K562 (cell line): ENCODE data around the gene ZNF385C. TPM values are rescaled to one million over a fixed set of nuclear protein-coding genes. Genes with fewer than 3 reads are reported as not detected.

ENCODE experiments used
- ATAC-seq: fragments of 200-7000 bp; cut with Tn5 transposase; 3 replicates; pipeline ENCODE4 v1.9.1; 2020; ENCODE audit warnings: moderate library complexity
- BruUV-seq: library from RNA; stranded (reverse); fragments of 400-500 nt; replicated peaks from 2 replicates; lab custom pipeline; 2021; lab: Mats Ljungman, UMichigan
- CTCF ChIA-PET: fragments of 300-600 bp; formaldehyde crosslinking; extraction: SDS; loops from one replicate; lab custom pipeline; 2021; ENCODE audit warnings: low intra/inter-chr PET ratio; lab: Yijun Ruan, JAX
- POLR2A ChIA-PET: fragments of 300-600, 350-650 bp; sonication (Branson Sonifier 250); formaldehyde crosslinking; extraction: SDS; loops from one replicate; lab custom pipeline; 2021; ENCODE audit warnings: antibody characterized with exemption, inconsistent platforms; lab: Yijun Ruan, JAX
- DNase-seq, 4 experiments: peaks; one replicate each; pipeline versions ENCODE4 v3.0.0 to v3.0.0-alpha.2; 2011 to 2018; ENCODE audit warnings: low spot score in 3 of 4, mixed read lengths in 3 of 4; ENCODE audit errors: extremely low read depth in 1 of 4
- FAIRE-seq: peaks from 2 replicates; lab custom pipeline; 2011; peaks lifted over from hg19 to GRCh38; lab: Jason Lieb, UNC
- H2AFZ ChIP-seq: 2 replicates; pipeline ENCODE4 v1.6.0; 2011; ENCODE audit warnings: low read depth, low read length, control low read depth, inconsistent platforms
- H3K27ac ChIP-seq: fragments of 200-600 bp; 3 replicates; pipeline ENCODE4 v1.8.0; 2011; ENCODE audit warnings: low read depth, mild to moderate bottlenecking, control low read depth, inconsistent platforms, low read length, moderate library complexity, mixed read lengths; ENCODE audit errors: extremely low read depth
- H3K27me3 ChIP-seq, 2 experiments: fragments of 300-600 bp in 1 of 2; 2 replicates in 1 of 2; 3 replicates in 1 of 2; pipeline versions ENCODE4 v1.6.0 to v1.8.0; 2011; ENCODE audit warnings: inconsistent platforms in 2 of 2, low read length in 2 of 2, mild to moderate bottlenecking in 1 of 2, mixed read lengths in 1 of 2, moderate library complexity in 1 of 2; ENCODE audit not compliant: control insufficient read depth in 2 of 2, insufficient read depth in 2 of 2
- H3K36me3 ChIP-seq: fragments of 300-600 bp; 3 replicates; pipeline ENCODE4 v1.8.0; 2011; ENCODE audit warnings: mild to moderate bottlenecking, low read length, inconsistent platforms; ENCODE audit not compliant: control insufficient read depth, insufficient read depth
- H3K4me1 ChIP-seq, 2 experiments: fragments of 200-600 bp in 1 of 2; replicated peaks in 1 of 2; 2 replicates in 1 of 2; 3 replicates in 1 of 2; pipeline versions ENCODE4 v1.5.1 to v1.8.0; 2011; ENCODE audit warnings: inconsistent platforms in 2 of 2, low read length in 2 of 2, mild to moderate bottlenecking in 1 of 2, mixed read lengths in 1 of 2, moderate library complexity in 1 of 2; ENCODE audit not compliant: control insufficient read depth in 2 of 2, insufficient read depth in 2 of 2
- H3K4me2 ChIP-seq: 2 replicates; pipeline ENCODE4 v1.6.1; 2011; ENCODE audit warnings: low read length, control low read depth, inconsistent platforms, mixed read lengths; ENCODE audit not compliant: insufficient read depth
- H3K4me3 ChIP-seq: fragments of 200-600 bp; sonication (generic), shearing (Covaris generic); 2 replicates; pipeline ENCODE4 v1.5.1; 2016; ENCODE audit warnings: control low read depth, inconsistent platforms
- H3K79me2 ChIP-seq: fragments of 200-600 bp; 3 replicates; pipeline ENCODE4 v1.8.0; 2011; ENCODE audit warnings: low read length, inconsistent platforms; ENCODE audit not compliant: control insufficient read depth, insufficient read depth
- H3K9ac ChIP-seq, 2 experiments: 2 replicates each; pipeline versions ENCODE4 v1.6.0 to v1.6.1; 2011; ENCODE audit warnings: low read depth in 2 of 2, low read length in 2 of 2, control low read depth in 1 of 2, inconsistent platforms in 1 of 2, mild to moderate bottlenecking in 1 of 2, mixed read lengths in 1 of 2; ENCODE audit not compliant: insufficient read depth in 1 of 2
- H3K9me1 ChIP-seq: one replicate; pipeline ENCODE4 v1.6.0; 2011; ENCODE audit warnings: inconsistent platforms, mild to moderate bottlenecking, low read length, moderate library complexity; ENCODE audit not compliant: control insufficient read depth, insufficient read depth
- H3K9me3 ChIP-seq: replicated peaks from 2 replicates; pipeline ENCODE4 v1.5.1; 2011; ENCODE audit warnings: low read depth, low read length, inconsistent platforms; ENCODE audit not compliant: control insufficient read depth, insufficient read depth
- H4K20me1 ChIP-seq: replicated peaks from 2 replicates; pipeline ENCODE4 v1.6.1; 2011; ENCODE audit warnings: low read length, inconsistent platforms, mixed read lengths; ENCODE audit not compliant: control insufficient read depth, insufficient read depth
- ZNF232 ChIP-seq: sonication (generic); formaldehyde crosslinking; IDR thresholded peaks from 2 replicates; pipeline ENCODE4 v1.8.0; 2022; ENCODE audit warnings: mild to moderate bottlenecking, missing genetic modification reagents
- ZNF384 ChIP-seq: IDR thresholded peaks from 2 replicates; pipeline ENCODE4 v1.6.1; 2012; ENCODE audit warnings: low read depth, low read length, improper control_type of control experiment
- WGBS: fragments of 100-300 bp; shearing (Covaris generic); methylation state at CpG from one replicate; pipeline ENCODE4 v1.1.6; 2016; ENCODE audit warnings: low coverage, mixed read lengths; ENCODE audit not compliant: insufficient coverage; ENCODE audit errors: missing lambda C conversion rate; 5-methylcytosine and 5-hydroxymethylcytosine counted together
- in situ Hi-C: fragments of 300-500 bp; cut with MboI; formaldehyde crosslinking; loops from 4 replicates; pipeline ENCODE4 v1.15.0; 2018; ENCODE audit warnings: inconsistent platforms, mixed read lengths
- intact Hi-C: fragments of 100-400 bp; cut with micrococcal nuclease; formaldehyde crosslinking; loops from 2 replicates; pipeline ENCODE4 v1.14.2; 2022
- polyA plus RNA-seq, 8 experiments: library from polyadenylated mRNA; depleted of rRNA in 4 of 8; stranded (reverse) in 5 of 8; unstranded in 3 of 8; fragments of >200 nt; fragmentation: Nextera tagmentation in 2 of 8; fragmentation: Illumina TruSeq in 1 of 8; extraction: Ambion mirVana in 2 of 8; extraction: Trizol in 1 of 8; gene quantifications; 2 replicates each; pipeline versions ENCODE4 v1.2.1 to v1.2.3, GENCODE V29; 2011 to 2014; ENCODE audit warnings: inconsistent platforms in 1 of 8, missing spikeins in 1 of 8
- total RNA-seq, 7 experiments: library from RNA; depleted of rRNA in 6 of 7; stranded (reverse); fragments of >200 nt in 6 of 7; fragmentation: Illumina TruSeq in 2 of 7; extraction: Trizol in 2 of 7; gene quantifications; 2 replicates each; pipeline versions ENCODE4 v1.2.1 to v1.2.3, GENCODE V29; 2011 to 2021; ENCODE audit warnings: low replicate concordance in 1 of 7
- TF ChIP-seq, protein P1 (sequence below), 3 experiments: IDR thresholded peaks in 2 of 3; conservative IDR thresholded peaks in 1 of 3; 2 replicates each; pipeline ENCODE4 v1.5.1; 2011 to 2012; ENCODE audit warnings: low read length in 3 of 3, mild to moderate bottlenecking in 3 of 3, control low read depth in 2 of 3, improper control_type of control experiment in 1 of 3, inconsistent platforms in 1 of 3, low read depth in 1 of 3, mixed read lengths in 1 of 3, moderate library complexity in 1 of 3; ENCODE audit not compliant: insufficient read depth in 2 of 3

Gene ZNF385C
- total and polyA plus RNA-seq, 9 of the 15 experiments (the other 6 are each of a cell fraction or from before 2014, with no cell fraction given), result 0.03 to 0.35 (median 0.18) TPM; not detected in 1

DNA sequence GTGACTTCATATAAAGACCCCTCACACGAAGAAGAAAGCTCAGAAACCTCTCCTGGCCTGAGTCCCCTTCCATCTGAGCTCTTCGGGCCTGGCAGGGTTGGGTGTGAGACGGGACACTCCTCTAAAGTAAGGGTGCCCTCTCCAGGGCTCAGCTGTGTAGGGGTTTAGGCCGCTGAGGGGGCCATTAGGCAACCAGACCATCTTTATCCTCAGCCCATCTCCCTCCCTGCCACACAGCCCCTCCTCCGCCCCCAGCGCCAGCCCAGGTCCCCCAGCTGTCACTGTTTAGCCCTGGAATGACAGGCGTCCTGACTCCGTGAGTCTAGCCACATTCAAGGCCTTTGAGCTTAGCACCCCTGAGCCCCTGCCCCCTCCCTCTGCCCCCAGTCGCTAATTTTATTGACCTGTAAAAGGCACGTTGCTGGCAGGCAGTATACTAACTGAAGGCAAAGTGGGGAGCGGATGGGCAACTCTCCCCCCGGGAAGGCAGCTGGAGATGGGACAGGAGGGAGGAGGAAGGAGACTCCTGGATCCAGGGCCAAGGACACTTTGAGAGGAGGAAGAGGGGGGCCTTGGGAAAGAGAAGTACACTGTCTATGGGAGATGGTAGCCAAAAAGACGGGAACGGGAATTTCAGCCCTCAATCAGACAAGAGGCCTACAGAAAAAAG, 592 bp upstream of the ZNF385C start (continued):
- TF ChIP-seq, protein P1, sequence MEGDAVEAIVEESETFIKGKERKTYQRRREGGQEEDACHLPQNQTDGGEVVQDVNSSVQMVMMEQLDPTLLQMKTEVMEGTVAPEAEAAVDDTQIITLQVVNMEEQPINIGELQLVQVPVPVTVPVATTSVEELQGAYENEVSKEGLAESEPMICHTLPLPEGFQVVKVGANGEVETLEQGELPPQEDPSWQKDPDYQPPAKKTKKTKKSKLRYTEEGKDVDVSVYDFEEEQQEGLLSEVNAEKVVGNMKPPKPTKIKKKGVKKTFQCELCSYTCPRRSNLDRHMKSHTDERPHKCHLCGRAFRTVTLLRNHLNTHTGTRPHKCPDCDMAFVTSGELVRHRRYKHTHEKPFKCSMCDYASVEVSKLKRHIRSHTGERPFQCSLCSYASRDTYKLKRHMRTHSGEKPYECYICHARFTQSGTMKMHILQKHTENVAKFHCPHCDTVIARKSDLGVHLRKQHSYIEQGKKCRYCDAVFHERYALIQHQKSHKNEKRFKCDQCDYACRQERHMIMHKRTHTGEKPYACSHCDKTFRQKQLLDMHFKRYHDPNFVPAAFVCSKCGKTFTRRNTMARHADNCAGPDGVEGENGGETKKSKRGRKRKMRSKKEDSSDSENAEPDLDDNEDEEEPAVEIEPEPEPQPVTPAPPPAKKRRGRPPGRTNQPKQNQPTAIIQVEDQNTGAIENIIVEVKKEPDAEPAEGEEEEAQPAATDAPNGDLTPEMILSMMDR (IDR thresholded peaks at IDR 0.05 in 2 of 3, conservative IDR thresholded peaks at IDR 0.05 in 1 of 3; ENCODE audit: insufficient read depth in 2 of 3, low read depth in 1 of 3, low read length in 3 of 3), result peak in 1 of 3 experiments; percentile 30; a peak in 1 of 6 replicates

DNA sequence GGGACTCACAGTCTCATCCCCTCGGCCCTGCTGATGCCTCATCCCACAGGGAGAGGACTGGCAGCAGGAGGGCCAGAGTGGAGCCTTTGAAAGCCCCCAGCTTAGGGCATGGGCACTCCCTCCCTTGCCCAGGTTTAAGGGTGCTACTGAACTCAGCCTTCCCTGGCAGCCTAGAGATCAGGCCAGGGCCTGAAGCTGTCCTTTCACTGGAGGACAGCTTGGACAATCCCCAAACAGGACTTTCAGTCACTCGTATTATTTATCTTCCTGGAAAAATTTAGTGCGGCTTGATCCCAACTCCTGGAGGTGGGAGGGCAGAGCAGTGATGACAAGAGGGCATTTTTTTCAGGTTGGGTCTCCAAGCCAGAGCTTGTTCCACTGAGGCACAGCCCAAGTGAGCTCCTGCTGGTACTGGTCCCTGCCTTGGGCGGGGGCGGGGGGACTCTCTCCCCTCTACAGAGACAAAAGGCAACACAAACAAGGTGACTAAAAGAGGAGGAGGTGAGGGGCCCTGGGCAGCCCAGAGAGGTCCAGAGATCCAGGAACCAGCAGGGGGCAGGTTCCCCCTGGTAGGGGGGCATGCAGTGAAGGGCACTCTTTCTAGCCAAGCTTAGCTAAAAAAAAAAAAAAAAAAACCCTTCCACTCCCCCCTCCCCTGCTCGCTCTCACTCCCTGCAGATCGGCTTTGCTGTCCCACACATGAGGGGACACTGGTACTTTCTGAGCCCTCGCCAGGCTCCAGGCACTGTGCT, 1.7 kb downstream of the ZNF385C start:
- H3K9ac ChIP-seq, result 0 out of 4 replicates have a peak overlapping the region, but pooled peaks of 1 of the 2 experiments have one; percentile 7
- no peaks in the 10 kb centered on the region for H3K9me3 ChIP-seq
- H4K20me1 ChIP-seq, result no peaks in the 10 kb centered on the region; the same call in 1 of the 2 replicates
- FAIRE-seq, result no peak
- H2AFZ ChIP-seq, result no peak overlapping the region
- no peak overlapping the region for H3K4me3 ChIP-seq
- CTCF ChIA-PET, result interaction anchor here (1.0 kb wide), 1 partner anchor 14 kb away, joined by 3 read pairs; no protein-coding TSS in a partner anchor
- BruUV-seq, result no TSS peak
- H3K79me2 ChIP-seq, result no peaks in the 10 kb centered on the region
- peaks cover 11 to 24% of the 10 kb centered on the region in 2 experiments for H3K4me1 ChIP-seq
- H3K36me3 ChIP-seq, result no peaks in the 10 kb centered on the region
- POLR2A ChIA-PET, result interaction anchor here (1.2 kb wide), 1 partner anchor 10 kb away, joined by 3 read pairs; no protein-coding TSS in a partner anchor
- peak; percentile 21; the same call in 1 of the 2 replicates for TF ChIP-seq ZNF384
- TF ChIP-seq ZNF232 (CRISPR knock-in tag), result no peak
- TF ChIP-seq, all 486 proteins: peak for 1
- in situ Hi-C loops (no loop called here), intact Hi-C loops (no loop called here)
- Histone ChIP-seq H3K9me1 (no peaks in the 10 kb centered on the region), H3K27ac (no peak overlapping the region), H3K27me3 (peaks cover 0 to 12% of the 10 kb centered on the region in 2 experiments; a peak in 3 of 5 replicates), H3K4me2 (no peak overlapping the region)
- WGBS, result 46% methylated on average over 4 of the region's 8 CpGs
- ATAC-seq, result no peak
- no peak for DNase-seq
